Right atrium auricular region (tissue), 2 donors: Measurements from ENCODE around the gene DNAJB6. TPM values are rescaled to one million over a fixed set of nuclear protein-coding genes. Genes with fewer than 3 reads are reported as not detected.

ENCODE experiments used
- DNase-seq: peaks from one replicate; pipeline ENCODE4 v3.0.0-alpha.2; 2019; ENCODE audit warnings: low spot score
- H3K27ac ChIP-seq, 2 donors: fragments of 200-600 bp; sonication (generic); 1 replicate in 1 of 2; 2 replicates in 1 of 2; pipeline ENCODE4 v1.5.1; 2016 to 2019
- H3K27me3 ChIP-seq, 2 donors: fragments of 200-600 bp; sonication (generic); one replicate each; pipeline versions ENCODE4 v1.5.1 to v1.6.0; 2017 to 2019
- H3K36me3 ChIP-seq: fragments of 200-600 bp; sonication (generic); one replicate; pipeline ENCODE4 v1.5.1; 2016
- H3K4me1 ChIP-seq, 2 donors: fragments of 200-600 bp; sonication (generic); one replicate each; pipeline versions ENCODE4 v1.5.1 to v1.6.0; 2017 to 2019
- H3K4me3 ChIP-seq, 2 donors: fragments of 200-600 bp; sonication (generic); 1 replicate in 1 of 2; 2 replicates in 1 of 2; pipeline ENCODE4 v1.5.1; 2017 to 2019; ENCODE audit warnings: mild to moderate bottlenecking in 1 of 2, moderate library complexity in 1 of 2
- H3K9me3 ChIP-seq, 2 donors: fragments of 200-600 bp; sonication (generic); one replicate each; pipeline ENCODE4 v1.5.1; 2019
- CTCF ChIP-seq, 2 donors: fragments of 200-600 bp; sonication (generic); IDR thresholded peaks; one replicate each; pipeline ENCODE4 v1.5.1; 2019; ENCODE audit warnings: antibody characterized with exemption in 2 of 2
- total RNA-seq, 2 donors: library from RNA; depleted of rRNA; stranded (reverse); fragments of >200 nt; gene quantifications; one replicate each; pipeline ENCODE4 v1.1.0, GENCODE V29; 2016

The DNAJB6 gene
- total RNA-seq, 2 donors from 2014 or later = 134 to 137 TPM

DNA sequence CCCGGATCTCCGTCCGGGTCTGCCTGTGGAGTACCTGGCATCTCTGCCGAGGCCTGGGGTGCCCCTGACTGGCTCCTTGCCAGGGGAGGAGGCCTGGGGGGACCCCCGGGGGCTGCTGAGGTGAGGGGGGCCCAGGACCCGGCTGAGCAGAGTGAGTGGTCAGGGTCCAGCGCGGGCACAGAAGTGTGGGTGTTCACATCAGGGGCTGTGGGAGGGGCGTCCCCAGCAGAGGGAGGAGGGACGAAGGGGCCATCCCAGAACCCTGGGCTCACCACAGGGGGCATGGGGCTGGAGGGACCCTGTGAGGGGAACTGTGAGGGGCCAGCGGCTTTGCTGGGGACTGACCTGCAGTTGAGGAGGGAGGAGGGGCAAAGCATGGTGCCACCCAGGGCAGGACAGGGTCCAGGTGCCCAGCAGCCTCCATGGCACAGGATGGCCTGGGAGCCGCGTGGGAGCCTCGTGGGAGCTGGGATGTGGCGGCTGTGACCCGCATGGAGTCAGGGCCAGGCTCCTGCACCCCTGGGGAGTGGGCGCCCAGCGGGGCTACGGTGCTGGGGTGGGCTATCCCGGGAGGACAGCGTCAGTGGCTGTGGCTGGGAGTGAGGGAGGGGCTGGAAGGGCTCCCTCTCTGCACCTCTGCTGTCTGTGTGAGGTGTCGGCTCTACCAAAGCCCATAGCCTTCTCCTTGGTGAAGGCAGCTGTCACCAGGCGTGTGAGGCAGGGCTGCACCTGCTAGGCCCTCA lies 91.2 kb downstream of the DNAJB6 start:
- no peak for DNase-seq
- Histone ChIP-seq H3K4me3 (no peak overlapping the region), H3K27ac (no peak overlapping the region), H3K4me1 (peaks cover 0 to 19% of the 10 kb centered on the region in 2 donors), H3K36me3 (no peaks in the 10 kb centered on the region), H3K27me3 (no peaks in the 10 kb centered on the region), H3K9me3 (no peaks in the 10 kb centered on the region)
- TF ChIP-seq CTCF (IDR thresholded peaks at IDR 0.05) = no peak

- Histone ChIP-seq H3K27ac (no peak overlapping the region), H3K9me3 (no peaks in the 10 kb centered on the region), H3K4me1 (peaks cover 0 to 14% of the 10 kb centered on the region in 2 donors), H3K4me3 (no peak overlapping the region), H3K27me3 (no peaks in the 10 kb centered on the region), H3K36me3 (no peaks in the 10 kb centered on the region)
- TF ChIP-seq CTCF (IDR thresholded peaks at IDR 0.05) = no peak
- DNase-seq = no peak
Measured at GRCh38 chr7:157428554-157428945, 91.7 kb downstream of the DNAJB6 start.

- peaks cover 0 to 8% of the 10 kb centered on the region in 2 donors for H3K4me1 ChIP-seq
- H3K4me3 ChIP-seq = no peak overlapping the region
- H3K9me3 ChIP-seq = no peaks in the 10 kb centered on the region
- no peaks in the 10 kb centered on the region for H3K36me3 ChIP-seq
- DNase-seq = no peak
- no peak for TF ChIP-seq CTCF (IDR thresholded peaks at IDR 0.05)
- H3K27ac ChIP-seq = no peak overlapping the region
- no peaks in the 10 kb centered on the region for H3K27me3 ChIP-seq
Measured at GRCh38 chr7:157429001-157429679, 92.3 kb downstream of the DNAJB6 start.

- no peaks in the 10 kb centered on the region for H3K27me3 ChIP-seq
- no peak for TF ChIP-seq CTCF (IDR thresholded peaks at IDR 0.05)
- H3K36me3 ChIP-seq = no peaks in the 10 kb centered on the region
- peaks cover 0 to 7% of the 10 kb centered on the region in 2 donors for H3K4me1 ChIP-seq
- H3K9me3 ChIP-seq = no peaks in the 10 kb centered on the region
- no peak overlapping the region for H3K4me3 ChIP-seq
- no peak overlapping the region for H3K27ac ChIP-seq
- DNase-seq = no peak
Measured at GRCh38 chr7:157429680-157430224, 92.9 kb downstream of the DNAJB6 start.

- DNase-seq = no peak
- H3K9me3 ChIP-seq = no peaks in the 10 kb centered on the region
- TF ChIP-seq CTCF (IDR thresholded peaks at IDR 0.05) = no peak
- no peaks in the 10 kb centered on the region for H3K27me3 ChIP-seq
- H3K27ac ChIP-seq = no peak overlapping the region
- H3K4me3 ChIP-seq = no peak overlapping the region
- H3K36me3 ChIP-seq = no peaks in the 10 kb centered on the region
- H3K4me1 ChIP-seq = peaks cover 0 to 7% of the 10 kb centered on the region in 2 donors
Measured at GRCh38 chr7:157430721-157431120, 93.9 kb downstream of the DNAJB6 start.
